Natural killer cell (primary cell): ENCODE results near the gene CAMK2B. TPM values are rescaled to one million over a fixed set of nuclear protein-coding genes. Genes with fewer than 3 reads are reported as not detected.

Experiments used
- ATAC-seq, 3 donors: fragments of 150-1000 bp in 2 of 3; fragments of 200-7000 bp in 1 of 3; cut with Tn5 transposase; 1 replicate in 1 of 3; 2 replicates in 2 of 3; pipeline ENCODE4 v1.10.0; 2021; ENCODE audit warnings: mild to moderate bottlenecking in 2 of 3, moderate library complexity in 2 of 3
- DNase-seq, 2 donors: peaks; one replicate each; pipeline versions ENCODE4 v3.0.0 to v3.0.0-alpha.2; 2013 to 2021; ENCODE audit warnings: mixed read lengths in 1 of 2
- H3K27ac ChIP-seq: one replicate; pipeline ENCODE4 v1.5.1; 2013; ENCODE audit warnings: mild to moderate bottlenecking, low read length
- H3K27me3 ChIP-seq: one replicate; pipeline ENCODE4 v1.6.1; 2013; ENCODE audit warnings: low read length; ENCODE audit not compliant: control insufficient read depth, insufficient read depth
- H3K36me3 ChIP-seq: one replicate; pipeline ENCODE4 v1.6.1; 2013; ENCODE audit warnings: low read length; ENCODE audit not compliant: control insufficient read depth, insufficient read depth
- H3K4me1 ChIP-seq: one replicate; pipeline ENCODE4 v1.6.1; 2013; ENCODE audit warnings: low read length; ENCODE audit not compliant: control insufficient read depth, insufficient read depth
- H3K4me3 ChIP-seq: one replicate; pipeline ENCODE4 v1.5.1; 2013; ENCODE audit warnings: low read length
- H3K9me3 ChIP-seq: one replicate; pipeline ENCODE4 v1.6.1; 2013; ENCODE audit warnings: low read length; ENCODE audit not compliant: control insufficient read depth, insufficient read depth
- H3K27ac Mint-ChIP-seq, 2 donors: one replicate each; pipeline ENCODE4 v1.8.0; 2022; ENCODE audit warnings: mild to moderate bottlenecking in 2 of 2, mixed read lengths in 2 of 2, moderate library complexity in 1 of 2
- H3K27me3 Mint-ChIP-seq, 2 donors: one replicate each; pipeline ENCODE4 v1.8.0; 2022; ENCODE audit warnings: low read depth in 2 of 2, mixed read lengths in 2 of 2
- H3K36me3 Mint-ChIP-seq: one replicate; pipeline ENCODE4 v1.8.0; 2022; ENCODE audit warnings: mixed read lengths
- H3K4me1 Mint-ChIP-seq, 2 donors: one replicate each; pipeline ENCODE4 v1.8.0; 2022; ENCODE audit warnings: mixed read lengths in 2 of 2
- H3K4me3 Mint-ChIP-seq: one replicate; pipeline ENCODE4 v1.8.0; 2022; ENCODE audit warnings: mild to moderate bottlenecking, moderate library complexity, mixed read lengths
- H3K9me3 Mint-ChIP-seq, 2 donors: one replicate each; pipeline ENCODE4 v1.8.0; 2022; ENCODE audit warnings: mixed read lengths in 2 of 2
- whole genome bisulfite sequencing: methylation state at CpG from one replicate; pipeline ENCODE4 v1.1.7; 2013; ENCODE audit warnings: missing lambda C conversion rate; ENCODE audit not compliant: insufficient coverage; 5-methylcytosine and 5-hydroxymethylcytosine counted together
- intact Hi-C: fragments of 100-400 bp; cut with micrococcal nuclease; formaldehyde crosslinking; loops from one replicate; pipeline ENCODE4 v1.14.2; 2022
- total RNA-seq, 4 donors: library from RNA; stranded (reverse); fragments of 120-200 nt in 1 of 4; gene quantifications; one replicate each; pipeline versions ENCODE4 v1.2.3 to v1.2.4, GENCODE V29; 2013 to 2022
- TF ChIP-seq, protein P1 (sequence below): fragments of 200-600 bp; IDR thresholded peaks from one replicate; pipeline ENCODE4 v1.8.0; 2022; ENCODE audit warnings: antibody characterized with exemption

Gene CAMK2B
- total RNA-seq, 3 donors from 2014 or later (not counting 1 experiment from before 2014, with no cell fraction given), result 0.70 TPM; not detected in 2

- H3K27ac Mint-ChIP-seq, result no peak overlapping the region
- H3K4me1 Mint-ChIP-seq, result no peaks in the 10 kb centered on the region
- H3K4me3 Mint-ChIP-seq, result no peak overlapping the region
- no peak overlapping the region for H3K4me3 ChIP-seq
- intact Hi-C loops, result no loop called here
- no peaks in the 10 kb centered on the region for H3K4me1 ChIP-seq
- no peaks in the 10 kb centered on the region for H3K36me3 ChIP-seq
- ATAC-seq (no peak), DNase-seq (peak in 1 of 2 donors; percentile 9)
- H3K27me3 ChIP-seq, result peaks cover 2% of the 10 kb centered on the region
- WGBS, result 90% methylated on average over 24 of the region's 24 CpGs
- no peaks in the 10 kb centered on the region for H3K36me3 Mint-ChIP-seq
- peaks cover 16 to 18% of the 10 kb centered on the region in 2 donors for H3K27me3 Mint-ChIP-seq
- no peak overlapping the region for H3K27ac ChIP-seq
- TF ChIP-seq, protein P1, sequence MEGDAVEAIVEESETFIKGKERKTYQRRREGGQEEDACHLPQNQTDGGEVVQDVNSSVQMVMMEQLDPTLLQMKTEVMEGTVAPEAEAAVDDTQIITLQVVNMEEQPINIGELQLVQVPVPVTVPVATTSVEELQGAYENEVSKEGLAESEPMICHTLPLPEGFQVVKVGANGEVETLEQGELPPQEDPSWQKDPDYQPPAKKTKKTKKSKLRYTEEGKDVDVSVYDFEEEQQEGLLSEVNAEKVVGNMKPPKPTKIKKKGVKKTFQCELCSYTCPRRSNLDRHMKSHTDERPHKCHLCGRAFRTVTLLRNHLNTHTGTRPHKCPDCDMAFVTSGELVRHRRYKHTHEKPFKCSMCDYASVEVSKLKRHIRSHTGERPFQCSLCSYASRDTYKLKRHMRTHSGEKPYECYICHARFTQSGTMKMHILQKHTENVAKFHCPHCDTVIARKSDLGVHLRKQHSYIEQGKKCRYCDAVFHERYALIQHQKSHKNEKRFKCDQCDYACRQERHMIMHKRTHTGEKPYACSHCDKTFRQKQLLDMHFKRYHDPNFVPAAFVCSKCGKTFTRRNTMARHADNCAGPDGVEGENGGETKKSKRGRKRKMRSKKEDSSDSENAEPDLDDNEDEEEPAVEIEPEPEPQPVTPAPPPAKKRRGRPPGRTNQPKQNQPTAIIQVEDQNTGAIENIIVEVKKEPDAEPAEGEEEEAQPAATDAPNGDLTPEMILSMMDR, result no peak
- H3K9me3 Mint-ChIP-seq, result no peaks in the 10 kb centered on the region
- no peaks in the 10 kb centered on the region for H3K9me3 ChIP-seq
Observed at GRCh38 chr7:44289341-44290251, 35.8 kb downstream of the CAMK2B start.

DNA sequence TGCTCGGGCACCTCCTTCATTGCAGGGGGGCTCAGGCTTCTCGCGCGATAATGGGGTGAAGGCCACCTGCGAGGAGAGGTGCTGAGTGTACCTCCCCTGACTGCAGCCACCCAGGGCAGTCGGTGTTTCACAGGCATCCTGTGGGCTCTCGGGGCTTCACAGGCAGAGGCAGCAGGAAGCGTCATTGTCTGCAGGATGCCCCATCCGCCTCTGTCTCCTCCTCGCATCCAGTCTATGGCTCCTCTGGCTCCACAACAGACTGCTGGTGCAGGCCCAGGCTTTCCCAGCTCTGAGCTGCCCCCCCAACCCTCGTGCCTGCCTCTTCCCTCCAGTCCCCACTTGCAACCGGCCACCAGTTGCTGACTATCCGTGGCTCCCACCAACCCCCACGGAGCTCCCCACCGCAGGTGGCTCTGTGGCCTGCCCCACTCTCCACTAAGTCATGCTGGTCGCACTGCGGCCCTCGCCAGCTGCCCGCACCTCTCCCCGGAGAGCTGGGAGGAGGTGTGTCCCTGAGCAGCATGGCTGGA is 36.5 kb downstream of the CAMK2B start:
- DNase-seq (no peak), ATAC-seq (no peak)
- WGBS, result 84% methylated on average over 19 of the region's 20 CpGs
- Histone ChIP-seq H3K4me3 (no peak overlapping the region), H3K27me3 (peaks cover 2% of the 10 kb centered on the region), H3K36me3 (no peaks in the 10 kb centered on the region), H3K4me1 (no peaks in the 10 kb centered on the region), H3K27ac (no peak overlapping the region), H3K9me3 (no peaks in the 10 kb centered on the region)
- Mint-ChIP-seq H3K4me3 (no peak overlapping the region), H3K27ac (no peak overlapping the region), H3K9me3 (no peaks in the 10 kb centered on the region), H3K27me3 (peaks cover 13 to 16% of the 10 kb centered on the region in 2 donors), H3K4me1 (no peaks in the 10 kb centered on the region), H3K36me3 (no peaks in the 10 kb centered on the region)
- TF ChIP-seq, protein P1, result no peak
- intact Hi-C loops, result no loop called here

GRCh38 chr7:44288381-44288685 is 37.1 kb downstream of the CAMK2B start:
- H3K4me1 Mint-ChIP-seq, result no peaks in the 10 kb centered on the region
- no peak overlapping the region for H3K27ac Mint-ChIP-seq
- no peak overlapping the region for H3K27ac ChIP-seq
- no peaks in the 10 kb centered on the region for H3K36me3 ChIP-seq
- H3K4me1 ChIP-seq, result no peaks in the 10 kb centered on the region
- no peaks in the 10 kb centered on the region for H3K36me3 Mint-ChIP-seq
- intact Hi-C loops, result no loop called here
- 91% methylated on average over 9 of the region's 9 CpGs for WGBS
- H3K27me3 Mint-ChIP-seq, result peaks cover 13 to 16% of the 10 kb centered on the region in 2 donors
- H3K4me3 ChIP-seq, result no peak overlapping the region
- DNase-seq (no peak), ATAC-seq (no peak)
- no peaks in the 10 kb centered on the region for H3K27me3 ChIP-seq
- H3K9me3 Mint-ChIP-seq, result no peaks in the 10 kb centered on the region
- H3K9me3 ChIP-seq, result no peaks in the 10 kb centered on the region
- TF ChIP-seq, protein P1, result no peak
- no peak overlapping the region for H3K4me3 Mint-ChIP-seq
